Ectodermal cell (in vitro differentiated cells): ENCODE data around the gene RUNX2. TPM values are rescaled to one million over a fixed set of nuclear protein-coding genes. Genes with fewer than 3 reads are reported as not detected.
"Not testable (repeated sequence)": the region's sequence is repeated elsewhere in the genome, so short reads cannot be mapped to it uniquely, and the experiment has no call there.

ENCODE experiments used
- H3K27ac ChIP-seq: 2 replicates; pipeline ENCODE4 v1.7.0; 2013; ENCODE audit warnings: mild to moderate bottlenecking, low read depth, low read length; ENCODE audit not compliant: insufficient read depth, poor library complexity, severe bottlenecking
- H3K27me3 ChIP-seq: 2 replicates; pipeline ENCODE4 v1.7.0; 2013; ENCODE audit warnings: mild to moderate bottlenecking, low read length; ENCODE audit not compliant: insufficient read depth, control insufficient read depth, poor library complexity, severe bottlenecking
- H3K36me3 ChIP-seq: one replicate; pipeline ENCODE4 v1.7.0; 2013; ENCODE audit warnings: low read length; ENCODE audit not compliant: control insufficient read depth, insufficient read depth
- H3K4me1 ChIP-seq: one replicate; pipeline ENCODE4 v1.7.0; 2013; ENCODE audit warnings: low read length; ENCODE audit not compliant: control insufficient read depth, insufficient read depth
- H3K4me3 ChIP-seq: 2 replicates; pipeline ENCODE4 v1.7.0; 2013; ENCODE audit warnings: low read depth, low read length, control low read depth; ENCODE audit not compliant: insufficient read depth
- H3K9me3 ChIP-seq: 2 replicates; pipeline ENCODE4 v1.7.0; 2013; ENCODE audit warnings: mild to moderate bottlenecking, low read length, moderate library complexity; ENCODE audit not compliant: control insufficient read depth
- whole genome bisulfite sequencing, 2 experiments: methylation state at CpG; one replicate each; pipeline ENCODE4 v1.1.7; 2013; ENCODE audit warnings: missing lambda C conversion rate in 2 of 2; 5-methylcytosine and 5-hydroxymethylcytosine counted together
- polyA plus RNA-seq, 4 experiments: library from polyadenylated mRNA; stranded (reverse); fragments of 50-300 nt; gene quantifications; one replicate each; pipeline ENCODE4 v1.2.3, GENCODE V29; 2013

The RUNX2 gene
- 0.39 TPM for polyA plus RNA-seq (2013, experiment 1 of 4)
- polyA plus RNA-seq (2013, experiment 2 of 4), result 0.64 TPM
- 0.16 TPM for polyA plus RNA-seq (2013, experiment 3 of 4)
- polyA plus RNA-seq (2013, experiment 4 of 4), result 0.20 TPM

- Histone ChIP-seq H3K36me3 (no peaks in the 10 kb centered on the region), H3K27me3 (no peaks in the 10 kb centered on the region), H3K4me1 (peaks cover 4% of the 10 kb centered on the region), H3K4me3 (no peak within 1 kb of the TSS), H3K27ac (no peak within 1 kb of the TSS), H3K9me3 (no peaks in the 10 kb centered on the region)
- 33 to 45% methylated on average over 4 to 5 of the region's 5 CpGs for WGBS, 2 experiments
Measured at GRCh38 chr6:45327956-45328522, at the start of gene RUNX2. Gene RUNX2 (plus strand): TSS chr6:45328330. CDS start chr6:45328727, 397 bp downstream.

GRCh38 chr6:45278367-45278766 lies 49.8 kb upstream of the RUNX2 start:
- H3K36me3 ChIP-seq, result no peaks in the 10 kb centered on the region
- H3K27ac ChIP-seq, result no peak overlapping the region
- no peaks in the 10 kb centered on the region for H3K4me1 ChIP-seq
- WGBS, 2 experiments, result 87 to 100% methylated on average over 1 of the region's 1 CpG
- H3K27me3 ChIP-seq, result no peaks in the 10 kb centered on the region
- H3K9me3 ChIP-seq, result peaks cover 4% of the 10 kb centered on the region
- H3K4me3 ChIP-seq, result no peak overlapping the region

GRCh38 chr6:45286707-45287106 lies 41.4 kb upstream of the RUNX2 start:
- H3K36me3 ChIP-seq, H3K27me3 ChIP-seq, H3K4me1 ChIP-seq, H3K4me3 ChIP-seq, H3K27ac ChIP-seq, H3K9me3 ChIP-seq: not testable (repeated sequence)
- 96 to 97% methylated on average over 3 of the region's 3 CpGs for WGBS, 2 experiments

GRCh38 chr6:45289751-45290514 lies 38.2 kb upstream of the RUNX2 start:
- H3K4me3 ChIP-seq, result no peak overlapping the region
- H3K4me1 ChIP-seq, result no peaks in the 10 kb centered on the region
- no peaks in the 10 kb centered on the region for H3K27me3 ChIP-seq
- no peaks in the 10 kb centered on the region for H3K9me3 ChIP-seq
- H3K27ac ChIP-seq, result no peak overlapping the region
- 93 to 94% methylated on average over 3 to 5 of the region's 5 CpGs for WGBS, 2 experiments
- H3K36me3 ChIP-seq, result no peaks in the 10 kb centered on the region

DNA sequence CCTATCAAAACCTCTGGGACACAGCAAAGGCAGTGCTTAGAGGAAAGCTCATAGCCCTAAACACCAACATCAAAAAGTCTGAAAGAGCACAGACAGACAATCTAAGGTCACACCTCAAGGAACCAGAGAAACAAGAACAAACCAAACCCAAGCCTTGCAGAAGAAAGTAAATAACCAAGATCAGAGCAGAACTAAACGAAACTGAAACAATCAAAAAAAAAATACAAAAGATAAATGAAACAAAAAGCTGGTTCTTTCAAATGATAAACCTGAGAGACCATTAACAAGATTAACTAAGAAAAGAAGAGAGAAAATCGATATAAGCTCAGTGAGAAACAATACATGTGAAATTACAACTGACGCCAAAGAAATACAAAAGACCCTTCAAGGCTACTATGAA lies 34.8 kb upstream of the RUNX2 start:
- no peaks in the 10 kb centered on the region for H3K9me3 ChIP-seq
- 87 to 100% methylated on average over 1 to 2 of the region's 3 CpGs for WGBS, 2 experiments
- H3K4me1 ChIP-seq, result no peaks in the 10 kb centered on the region
- no peak overlapping the region for H3K4me3 ChIP-seq
- no peaks in the 10 kb centered on the region for H3K27me3 ChIP-seq
- H3K36me3 ChIP-seq, result no peaks in the 10 kb centered on the region
- no peak overlapping the region for H3K27ac ChIP-seq

DNA sequence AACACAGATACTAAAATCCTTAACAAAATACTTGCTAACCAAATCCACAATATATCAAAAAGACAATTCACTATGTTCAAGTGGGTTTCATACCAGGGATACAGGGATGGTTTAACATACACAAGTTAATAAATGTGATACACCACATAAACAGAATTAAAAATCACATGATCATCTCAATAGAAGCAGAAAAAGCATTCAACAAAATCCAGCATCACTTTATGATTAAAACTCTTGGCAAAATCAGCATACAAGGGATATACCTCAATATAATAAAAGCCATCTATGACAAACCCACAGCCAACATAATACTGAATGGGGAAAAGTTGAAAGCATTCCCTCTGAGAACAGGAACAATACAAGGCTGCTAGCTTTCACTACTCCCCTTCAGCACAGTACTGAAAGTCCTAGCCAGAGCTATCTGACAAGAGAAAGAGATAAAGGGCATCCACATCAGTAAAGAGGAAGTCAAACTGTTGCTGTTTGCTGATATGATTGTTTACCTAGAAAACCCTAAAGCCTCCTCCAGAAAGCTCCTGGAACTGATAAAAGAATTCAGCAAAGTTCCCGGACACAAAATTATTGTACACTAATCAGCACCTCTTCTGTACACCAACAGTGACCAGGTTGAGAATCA lies 33.9 kb upstream of the RUNX2 start:
- H3K9me3 ChIP-seq, H3K4me3 ChIP-seq, H3K4me1 ChIP-seq, H3K27ac ChIP-seq, H3K36me3 ChIP-seq, H3K27me3 ChIP-seq: not testable (repeated sequence)
- WGBS, 2 experiments, result 67 to 84% methylated on average over 1 of the region's 1 CpG

DNA sequence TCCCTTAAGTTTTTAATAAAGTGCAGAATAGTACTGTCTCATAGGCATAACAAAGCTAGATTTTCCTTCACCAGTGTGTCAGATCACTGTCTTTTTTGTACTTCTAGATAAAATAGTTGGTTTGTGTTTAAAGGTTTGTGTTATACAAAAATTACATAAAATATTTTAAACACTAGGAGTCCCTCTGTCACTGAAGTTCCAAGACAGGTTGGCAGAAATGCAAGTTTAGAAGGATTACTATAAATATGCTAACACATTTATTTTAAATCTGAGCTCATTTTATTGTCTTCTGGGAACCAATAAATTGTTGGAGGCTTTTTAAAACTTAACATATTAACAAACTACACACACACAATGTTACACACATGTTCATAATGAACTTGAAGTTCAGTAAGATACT lies 30.8 kb upstream of the RUNX2 start:
- Histone ChIP-seq H3K36me3 (no peaks in the 10 kb centered on the region), H3K4me3 (no peak overlapping the region), H3K9me3 (no peaks in the 10 kb centered on the region), H3K27ac (no peak overlapping the region), H3K4me1 (no peaks in the 10 kb centered on the region), H3K27me3 (no peaks in the 10 kb centered on the region)

- Histone ChIP-seq H3K9me3 (no peaks in the 10 kb centered on the region), H3K27ac (no peak overlapping the region), H3K4me3 (no peak overlapping the region), H3K27me3 (no peaks in the 10 kb centered on the region), H3K4me1 (no peaks in the 10 kb centered on the region), H3K36me3 (no peaks in the 10 kb centered on the region)
- 92% methylated on average over 3 of the region's 3 CpGs for WGBS, 2 experiments
Measured at GRCh38 chr6:45299096-45299581, 29.0 kb upstream of the RUNX2 start.

GRCh38 chr6:45300736-45301135 lies 27.4 kb upstream of the RUNX2 start:
- Histone ChIP-seq H3K36me3 (no peaks in the 10 kb centered on the region), H3K27ac (no peak overlapping the region), H3K4me3 (no peak overlapping the region), H3K9me3 (no peaks in the 10 kb centered on the region), H3K27me3 (no peaks in the 10 kb centered on the region), H3K4me1 (no peaks in the 10 kb centered on the region)
- WGBS, 2 experiments, result 94 to 100% methylated on average over 1 of the region's 1 CpG
